HG02642 (cell line): ENCODE results near the gene SATB1.

Source experiments
- ATAC-seq: cut with Tn5 transposase; IDR thresholded peaks from one replicate; pipeline ENCODE4 v1.9.1; 2021; ENCODE audit warnings: mild to moderate bottlenecking; ENCODE audit not compliant: unreplicated experiment, poor library complexity

Gene SATB1

DNA sequence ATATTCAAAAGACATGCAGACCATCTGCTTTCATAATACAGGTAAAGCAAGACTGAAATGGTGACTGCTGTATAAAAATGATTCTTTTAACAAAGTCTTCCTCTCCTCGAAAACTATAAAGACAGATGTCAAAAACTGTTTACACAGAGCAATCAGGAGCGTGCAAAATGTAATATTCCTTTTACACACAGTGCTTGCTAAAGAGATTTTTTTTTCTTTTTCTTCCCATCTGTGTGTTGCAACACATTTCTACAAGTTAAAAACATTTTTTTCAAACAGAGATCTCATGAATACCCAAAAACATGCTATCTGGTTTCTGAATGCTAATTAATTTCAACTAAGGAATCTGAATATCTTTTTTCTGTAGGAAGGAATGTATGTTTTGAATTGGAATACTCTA lies 22.1 kb downstream of the SATB1 start:
- no peak for ATAC-seq

DNA sequence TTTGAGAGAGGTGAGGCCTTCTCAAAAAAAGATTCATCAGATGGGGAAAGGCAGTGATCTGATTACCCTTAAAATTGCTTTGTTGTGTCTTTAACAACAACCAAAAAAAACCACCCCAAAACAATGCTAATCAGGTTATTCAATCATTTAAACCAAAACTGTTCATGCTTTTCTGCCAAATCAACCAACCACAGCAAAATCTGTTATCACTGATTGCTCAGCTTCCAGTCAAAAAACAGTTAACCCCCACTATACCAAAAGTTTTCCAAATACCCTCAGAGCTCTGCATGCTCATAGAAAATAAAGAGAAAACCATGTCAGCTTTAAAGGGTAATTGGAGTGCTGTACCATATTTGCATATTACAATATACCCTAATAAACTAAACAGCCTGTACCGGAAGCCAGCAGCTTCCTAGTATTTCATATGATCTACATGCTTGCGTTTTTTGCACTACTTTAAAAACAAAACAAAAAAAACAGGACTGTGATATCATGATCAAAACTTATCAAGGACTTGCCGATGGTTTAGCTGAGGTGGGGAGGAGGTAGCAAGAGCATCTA lies 22.8 kb downstream of the SATB1 start:
- ATAC-seq, result no peak

DNA sequence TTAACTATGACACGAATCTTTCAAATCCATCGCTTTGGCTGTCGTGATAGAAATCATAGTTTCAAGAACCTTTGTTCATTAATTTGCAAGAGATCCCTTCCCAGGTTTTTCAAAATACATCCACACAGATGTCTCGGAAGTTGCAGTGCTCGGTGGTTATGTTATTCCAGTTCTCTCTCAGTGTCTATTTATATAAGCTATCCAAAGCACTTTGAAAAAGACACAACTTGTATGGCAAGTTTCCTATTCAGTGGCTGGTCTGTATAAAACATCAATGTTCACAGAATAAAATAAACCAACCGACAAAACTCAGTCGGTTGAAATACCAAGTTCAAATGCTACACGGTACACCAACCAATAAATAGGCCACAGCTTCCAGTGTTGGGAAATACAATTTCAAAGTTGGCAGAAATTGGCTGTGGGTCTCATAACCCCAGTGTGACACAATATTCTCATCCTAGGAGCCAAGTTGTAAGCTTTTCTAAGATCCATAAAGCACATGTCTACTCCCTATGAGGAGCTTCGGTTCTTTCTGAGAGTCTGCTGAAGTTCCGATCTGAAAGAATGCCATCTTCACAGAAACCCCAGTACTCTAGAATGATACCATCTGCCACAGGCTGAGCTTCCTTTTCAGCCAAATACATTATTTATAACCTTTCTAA lies 23.7 kb downstream of the SATB1 start:
- no peak for ATAC-seq

GRCh38 chr3:18398448-18398847 lies 26.7 kb downstream of the SATB1 start:
- no peak for ATAC-seq

GRCh38 chr3:18396428-18396827 lies 28.7 kb downstream of the SATB1 start:
- ATAC-seq, result no peak

GRCh38 chr3:18394384-18394995 lies 30.6 kb downstream of the SATB1 start:
- no peak for ATAC-seq

GRCh38 chr3:18393906-18394305 lies 31.2 kb downstream of the SATB1 start:
- no peak for ATAC-seq

DNA sequence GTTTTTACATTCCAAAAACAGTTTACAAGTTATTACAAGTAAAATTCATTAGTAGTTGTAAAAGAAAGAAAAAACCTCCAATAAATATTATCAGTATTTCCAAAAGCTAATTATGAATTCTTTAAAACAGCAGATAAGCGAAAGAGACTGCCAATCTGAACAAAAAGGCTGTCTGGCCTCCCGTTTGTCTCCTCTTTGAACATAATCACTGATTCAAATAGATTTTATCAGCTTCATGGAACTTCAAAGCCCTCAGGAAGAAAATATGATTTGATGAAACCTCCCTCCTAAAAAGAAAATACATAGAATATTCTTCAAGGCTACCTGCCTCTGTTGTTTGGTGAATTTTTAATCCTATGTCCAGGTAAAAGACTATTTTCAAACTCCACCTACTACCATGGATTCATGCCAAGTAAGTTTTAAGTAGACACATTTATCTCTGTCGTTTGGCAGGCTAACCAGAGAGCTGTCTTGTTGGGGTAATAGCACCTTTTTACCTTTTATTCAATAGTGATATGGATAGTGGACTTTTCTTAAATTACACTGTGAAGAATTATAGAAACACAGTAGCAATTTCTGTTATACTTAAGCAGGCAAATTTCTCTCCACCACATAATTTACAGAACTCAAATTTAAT lies 35.0 kb downstream of the SATB1 start:
- ATAC-seq, result no peak

- ATAC-seq, result no peak
These were observed 35.9 kb downstream of the SATB1 start for GRCh38 chr3:18389108-18389733.

GRCh38 chr3:18386274-18386890 lies 38.8 kb downstream of the SATB1 start:
- no peak for ATAC-seq

DNA sequence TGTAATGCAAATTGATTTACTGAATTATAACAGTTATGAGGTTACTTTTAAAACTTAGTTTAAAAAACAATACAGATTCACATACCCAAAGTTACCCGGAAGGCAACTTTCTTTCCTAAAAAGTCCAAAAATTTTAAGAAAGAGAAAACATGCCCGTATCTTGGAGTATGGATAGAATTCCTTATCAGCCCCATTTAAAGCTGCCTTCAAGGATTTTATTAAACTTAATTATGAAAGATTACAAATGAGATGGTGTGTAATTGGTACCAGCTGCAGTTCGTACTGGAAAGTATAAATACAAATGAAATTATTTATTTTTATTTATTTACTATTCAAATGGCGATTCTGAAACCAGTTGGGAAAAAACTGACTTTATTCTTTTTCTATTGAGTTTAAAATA lies 39.4 kb downstream of the SATB1 start:
- no peak for ATAC-seq

GRCh38 chr3:18382760-18383369 lies 42.3 kb downstream of the SATB1 start:
- ATAC-seq, result no peak

DNA sequence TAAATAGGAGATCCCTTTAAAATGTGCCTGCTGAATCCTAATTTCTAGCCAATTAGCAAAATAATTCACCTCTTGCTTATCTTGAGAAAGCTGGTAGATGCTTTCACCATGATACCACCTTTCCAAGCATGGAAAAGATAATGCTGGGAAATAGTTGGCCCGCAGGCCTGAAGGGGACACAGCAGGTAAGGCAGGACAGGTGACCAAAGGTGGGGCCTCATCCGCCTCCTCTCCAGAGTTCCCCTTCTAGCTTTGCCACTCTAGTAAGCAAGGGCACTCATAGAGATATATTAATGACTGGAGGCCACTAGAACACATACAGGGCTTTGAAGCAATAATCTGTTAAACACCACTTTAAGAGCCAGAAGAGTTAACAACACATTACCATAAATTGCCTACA lies 45.5 kb downstream of the SATB1 start:
- ATAC-seq, result no peak

DNA sequence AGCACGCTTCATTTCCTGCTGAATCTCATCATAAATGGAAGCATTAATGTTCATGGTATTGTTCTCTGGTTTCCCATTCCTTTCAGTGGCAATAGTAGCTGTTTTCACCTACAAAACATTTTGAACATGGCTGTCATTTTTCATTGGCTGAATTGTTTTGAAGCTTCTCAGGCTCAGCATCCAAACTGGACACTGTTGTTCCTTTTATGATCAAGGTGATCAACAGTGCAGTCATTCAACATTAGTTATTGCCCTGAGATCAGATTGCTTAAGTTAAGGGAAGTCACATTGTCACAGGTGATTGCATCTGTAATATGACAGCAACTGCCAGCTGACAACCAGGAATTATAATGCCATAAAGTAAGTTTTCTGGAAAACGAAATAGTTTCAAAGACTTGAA lies 46.9 kb downstream of the SATB1 start:
- no peak for ATAC-seq

GRCh38 chr3:18376682-18377081 lies 48.5 kb downstream of the SATB1 start:
- no peak for ATAC-seq

DNA sequence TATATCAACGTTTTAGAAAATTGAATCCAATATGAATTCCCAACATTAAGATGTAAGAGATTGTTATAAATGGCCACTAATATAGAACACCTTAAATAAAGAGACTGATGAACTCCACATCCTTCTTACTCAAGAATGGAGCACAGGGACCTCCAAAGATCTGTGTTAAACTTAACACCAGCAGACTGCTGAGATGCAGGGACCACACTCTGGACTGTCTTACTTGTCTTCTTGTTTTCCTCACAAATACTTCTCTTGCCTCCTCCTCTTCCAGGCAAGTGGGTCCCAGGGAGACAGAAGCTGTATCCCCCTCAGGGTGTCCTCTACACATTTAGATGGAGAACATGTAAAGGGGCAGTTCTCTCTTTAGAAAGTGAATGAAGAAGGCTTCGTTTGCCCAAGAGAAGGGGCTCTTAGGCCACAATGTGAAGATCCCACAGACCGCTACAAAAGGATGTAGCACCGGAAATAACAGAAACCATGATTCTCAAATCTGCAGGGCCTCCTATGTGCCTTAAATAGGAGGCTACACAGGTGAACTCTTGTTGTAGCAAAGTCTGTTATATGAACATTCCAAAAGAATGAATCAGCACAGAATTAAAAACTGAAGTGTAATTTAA lies 52.2 kb downstream of the SATB1 start:
- ATAC-seq, result no peak

DNA sequence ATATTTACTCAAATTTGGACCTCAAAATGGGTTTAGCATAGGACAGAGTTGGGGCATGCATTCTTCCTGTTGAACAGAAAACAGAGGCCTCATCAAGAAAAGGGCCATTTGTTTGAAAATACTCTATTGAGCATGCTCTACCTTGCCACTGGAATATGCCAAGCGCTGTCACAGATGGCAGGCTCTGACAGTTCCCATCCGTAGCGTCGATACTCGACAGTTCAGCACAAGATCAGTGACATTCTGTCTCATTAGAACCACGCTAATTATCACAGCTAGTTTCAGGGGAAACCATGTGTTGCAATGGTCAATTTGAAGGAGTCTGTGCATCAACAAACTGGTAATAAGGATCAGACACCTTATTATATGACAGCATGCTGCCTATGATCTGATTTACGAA lies 54.5 kb downstream of the SATB1 start:
- ATAC-seq, result no peak

DNA sequence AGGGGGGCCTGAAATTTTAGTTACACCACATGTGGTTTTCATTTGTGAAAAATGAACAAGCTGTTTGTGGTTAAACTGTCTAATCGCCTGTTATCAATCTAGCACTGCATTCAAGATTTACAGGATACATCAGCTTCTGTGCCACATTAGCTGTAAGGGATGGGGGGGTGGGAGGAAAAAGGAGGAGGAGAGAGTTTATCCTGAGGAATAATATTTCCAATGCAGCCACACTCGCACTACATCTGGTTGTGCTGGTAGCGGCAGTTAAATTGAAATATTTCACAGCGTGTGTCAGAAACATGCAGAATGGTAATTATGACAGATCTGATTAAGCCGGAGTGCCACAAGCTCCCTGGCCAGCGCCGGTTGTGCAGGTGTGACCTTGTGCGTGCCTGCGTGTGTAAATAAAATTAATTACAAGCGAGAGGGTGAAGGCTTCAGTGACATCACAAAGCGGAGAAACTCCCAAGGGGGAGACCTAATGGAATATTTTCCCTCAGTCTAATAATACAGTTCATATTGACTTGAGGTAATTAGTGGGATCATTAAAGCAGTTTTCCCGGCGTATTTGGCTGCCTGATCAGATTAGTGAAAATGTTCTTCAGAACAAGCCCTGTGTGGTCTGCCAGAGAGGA lies 55.5 kb downstream of the SATB1 start:
- ATAC-seq, result no peak

GRCh38 chr3:18366258-18366657 lies 58.9 kb downstream of the SATB1 start:
- no peak for ATAC-seq
